CD8-positive, alpha-beta memory T cell (primary cell): ENCODE measurements around the gene NFU1. TPM values are rescaled to one million over a fixed set of nuclear protein-coding genes. Genes with fewer than 3 reads are reported as not detected.
"Not testable (repeated sequence)": the region's sequence is repeated elsewhere in the genome, so short reads cannot be mapped to it uniquely, and the experiment has no call there.

Source experiments
- CTCF ChIA-PET: fragments of 350-600 bp; sonication (Branson Sonifier 250); formaldehyde crosslinking; loops from one replicate; lab custom pipeline; 2021; ENCODE audit warnings: antibody characterized with exemption; lab: Charles Lee
- POLR2A ChIA-PET: fragments of 350-600 bp; sonication (Branson Sonifier 250); formaldehyde crosslinking; loops from one replicate; lab custom pipeline; 2021; ENCODE audit warnings: antibody characterized with exemption; lab: Charles Lee
- DNase-seq, 5 donors: peaks; one replicate each; pipeline versions ENCODE4 v3.0.0 to v3.0.0-alpha.2; 2020 to 2022; ENCODE audit warnings: mixed read lengths in 1 of 5
- H3K27ac ChIP-seq: one replicate; pipeline ENCODE4 v1.7.0; 2013; ENCODE audit warnings: low read depth, mild to moderate bottlenecking, low read length, moderate library complexity
- H3K27me3 ChIP-seq: 2 replicates; pipeline ENCODE4 v1.7.0; 2013; ENCODE audit warnings: low read length, mild to moderate bottlenecking; ENCODE audit not compliant: insufficient read depth, poor library complexity, severe bottlenecking
- H3K36me3 ChIP-seq: 2 replicates; pipeline ENCODE4 v1.7.0; 2013; ENCODE audit warnings: mild to moderate bottlenecking, low read length, moderate library complexity; ENCODE audit not compliant: insufficient read depth
- H3K4me1 ChIP-seq: 2 replicates; pipeline ENCODE4 v1.7.0; 2013; ENCODE audit warnings: mild to moderate bottlenecking, low read length, moderate library complexity; ENCODE audit not compliant: insufficient read depth
- H3K4me3 ChIP-seq: 2 replicates; pipeline ENCODE4 v1.7.0; 2013; ENCODE audit warnings: mild to moderate bottlenecking, low read length
- H3K9me3 ChIP-seq: 2 replicates; pipeline ENCODE4 v1.7.0; 2013; ENCODE audit warnings: mild to moderate bottlenecking, low read length
- H3K27ac Mint-ChIP-seq, 8 donors: one replicate each; pipeline ENCODE4 v1.8.0; 2020 to 2021; ENCODE audit warnings: mixed read lengths in 8 of 8, mild to moderate bottlenecking in 6 of 8, inconsistent platforms in 3 of 8, moderate library complexity in 3 of 8
- H3K27me3 Mint-ChIP-seq, 2 donors: one replicate each; pipeline ENCODE4 v1.8.0; 2020 to 2021; ENCODE audit warnings: mixed read lengths in 2 of 2, mild to moderate bottlenecking in 1 of 2, moderate library complexity in 1 of 2
- H3K36me3 Mint-ChIP-seq, 3 donors: one replicate each; pipeline ENCODE4 v1.8.0; 2020 to 2021; ENCODE audit warnings: mixed read lengths in 3 of 3, inconsistent platforms in 1 of 3, mild to moderate bottlenecking in 1 of 3
- H3K4me1 Mint-ChIP-seq, 3 donors: one replicate each; pipeline ENCODE4 v1.8.0; 2020 to 2021; ENCODE audit warnings: mixed read lengths in 3 of 3, inconsistent platforms in 1 of 3, mild to moderate bottlenecking in 1 of 3
- H3K4me3 Mint-ChIP-seq, 7 donors: one replicate each; pipeline ENCODE4 v1.8.0; 2020 to 2021; ENCODE audit warnings: mixed read lengths in 7 of 7, mild to moderate bottlenecking in 6 of 7, moderate library complexity in 4 of 7, inconsistent platforms in 2 of 7
- H3K9me3 Mint-ChIP-seq, 5 donors: one replicate each; pipeline ENCODE4 v1.8.0; 2020 to 2022; ENCODE audit warnings: mixed read lengths in 5 of 5, mild to moderate bottlenecking in 3 of 5, moderate library complexity in 2 of 5, inconsistent platforms in 1 of 5
- polyA plus RNA-seq: library from polyadenylated mRNA; unstranded; fragments of 300-500 nt; fragmentation: Illumina TruSeq; gene quantifications from one replicate; pipeline ENCODE4 v1.2.3, GENCODE V29; 2021
- total RNA-seq, 2 experiments: library from RNA; stranded (reverse); gene quantifications; one replicate each; pipeline ENCODE4 v1.2.3, GENCODE V29; 2021

NFU1 gene
- total and polyA plus RNA-seq, 3 experiments from 2014 or later: 40.4 to 78.3 (median 43.2) TPM

DNA sequence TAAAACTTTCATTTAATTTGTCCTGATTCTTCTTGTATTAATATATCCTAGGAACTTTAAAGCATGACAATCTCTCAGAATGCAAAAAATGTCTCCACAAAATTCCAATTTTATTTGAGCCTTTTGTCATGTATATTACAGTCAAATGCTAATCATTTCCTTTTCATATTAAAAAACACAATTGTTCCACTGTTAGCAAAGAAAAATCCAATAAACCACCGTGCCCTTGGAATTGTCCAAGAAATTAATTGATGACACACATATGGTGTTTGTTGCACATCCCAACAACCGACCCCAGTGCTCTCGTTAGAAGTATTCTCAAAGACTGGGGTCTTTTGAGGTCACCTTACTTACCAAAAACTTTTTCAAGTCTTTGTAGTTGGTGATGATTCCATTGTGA is 78.3 kb downstream of the NFU1 start:
- peaks cover 23% of the 10 kb centered on the region for H3K36me3 ChIP-seq
- CTCF ChIA-PET: no interaction called here

DNA sequence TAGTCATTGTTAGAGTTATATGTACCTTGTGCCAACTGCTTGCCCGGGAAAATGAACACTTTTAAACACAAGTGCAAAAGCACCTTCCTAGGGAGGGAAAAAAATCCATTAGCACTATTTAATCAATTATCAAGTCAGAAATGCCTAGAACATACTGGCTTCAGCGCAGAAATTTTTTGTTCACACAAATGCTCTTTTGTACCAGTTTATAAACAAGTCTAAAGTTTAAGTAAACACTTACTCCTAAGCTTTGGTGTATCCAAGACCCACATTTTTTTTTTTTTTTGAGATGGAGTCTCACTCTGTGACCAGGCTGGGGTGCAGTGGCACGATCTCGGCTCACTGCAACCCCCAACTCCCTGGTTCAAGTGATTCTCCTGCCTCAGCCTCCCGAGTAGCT is 80.8 kb downstream of the NFU1 start:
- H3K9me3 ChIP-seq: no peaks in the 10 kb centered on the region
- H3K27ac Mint-ChIP-seq: no peak overlapping the region
- CTCF ChIA-PET: interaction anchor here (0.6 kb wide), 1 partner anchor 343 kb away, joined by 4 read pairs; the partner anchor contains the start of gene ANTXR1
- no peaks in the 10 kb centered on the region for H3K27me3 ChIP-seq
- peaks cover 26% of the 10 kb centered on the region for H3K36me3 ChIP-seq
- no peak for DNase-seq
- H3K27ac ChIP-seq: no peak overlapping the region
- no peaks in the 10 kb centered on the region for H3K9me3 Mint-ChIP-seq
- POLR2A ChIA-PET: no interaction called here
- peaks cover 18 to 76% (median 22%) of the 10 kb centered on the region in 3 donors for H3K36me3 Mint-ChIP-seq
- no peaks in the 10 kb centered on the region for H3K27me3 Mint-ChIP-seq
- H3K4me3 ChIP-seq: no peak overlapping the region
- H3K4me3 Mint-ChIP-seq: no peak overlapping the region
- H3K4me1 Mint-ChIP-seq: no peaks in the 10 kb centered on the region
- no peaks in the 10 kb centered on the region for H3K4me1 ChIP-seq

More for the DNA sequence above, 78.3 kb downstream of the NFU1 start:
- Mint-ChIP-seq H3K27me3 (no peaks in the 10 kb centered on the region), H3K36me3 (peaks cover 18 to 84% (median 26%) of the 10 kb centered on the region in 3 donors), H3K4me3 (no peak overlapping the region), H3K27ac (no peak overlapping the region), H3K9me3 (no peaks in the 10 kb centered on the region), H3K4me1 (no peaks in the 10 kb centered on the region)
- Histone ChIP-seq H3K27me3 (no peaks in the 10 kb centered on the region), H3K27ac (no peak overlapping the region), H3K9me3 (no peaks in the 10 kb centered on the region), H3K4me3 (no peak overlapping the region), H3K4me1 (no peaks in the 10 kb centered on the region)
- POLR2A ChIA-PET: no interaction called here
- no peak for DNase-seq

DNA sequence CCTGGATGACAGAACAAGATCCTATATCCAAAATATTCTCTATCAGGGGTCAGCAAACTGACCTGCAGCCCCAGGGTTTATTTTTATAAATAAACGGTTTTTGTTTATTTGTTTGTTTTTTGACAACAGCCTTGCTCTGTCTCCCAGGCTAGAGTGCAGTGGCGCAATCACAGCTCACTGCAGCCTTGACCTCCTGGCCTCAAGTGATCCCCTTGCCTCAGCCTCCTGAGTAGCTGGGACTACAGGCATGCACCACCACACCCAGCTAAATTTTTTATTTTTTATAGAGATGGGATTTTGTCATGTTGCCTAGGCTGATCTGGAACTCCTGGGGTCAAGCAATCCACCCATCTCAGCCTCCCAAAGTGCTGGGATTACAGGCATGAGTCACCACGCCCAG is 82.3 kb downstream of the NFU1 start:
- H3K36me3 ChIP-seq: peaks cover 22% of the 10 kb centered on the region
- H3K27ac ChIP-seq, H3K9me3 Mint-ChIP-seq, H3K9me3 ChIP-seq, H3K4me3 Mint-ChIP-seq, H3K27me3 ChIP-seq, CTCF ChIA-PET, H3K27me3 Mint-ChIP-seq, H3K4me1 Mint-ChIP-seq, H3K4me1 ChIP-seq, POLR2A ChIA-PET, H3K27ac Mint-ChIP-seq, H3K4me3 ChIP-seq, DNase-seq: not testable (repeated sequence)
- peaks cover 18 to 74% (median 22%) of the 10 kb centered on the region in 3 donors for H3K36me3 Mint-ChIP-seq

- no peak overlapping the region for H3K4me3 Mint-ChIP-seq
- peaks cover 0 to 1% (median 0%) of the 10 kb centered on the region in 3 donors for H3K4me1 Mint-ChIP-seq
- H3K36me3 Mint-ChIP-seq: peaks cover 21 to 75% (median 26%) of the 10 kb centered on the region in 3 donors
- no peaks in the 10 kb centered on the region for H3K27me3 ChIP-seq
- CTCF ChIA-PET: no interaction called here
- POLR2A ChIA-PET: no interaction called here
- DNase-seq: no peak
- H3K9me3 ChIP-seq: no peaks in the 10 kb centered on the region
- H3K27ac ChIP-seq: no peak overlapping the region
- H3K27me3 Mint-ChIP-seq: no peaks in the 10 kb centered on the region
- no peaks in the 10 kb centered on the region for H3K4me1 ChIP-seq
- no peak overlapping the region for H3K4me3 ChIP-seq
- no peaks in the 10 kb centered on the region for H3K9me3 Mint-ChIP-seq
- no peak overlapping the region for H3K27ac Mint-ChIP-seq
- H3K36me3 ChIP-seq: peaks cover 34% of the 10 kb centered on the region
Measured at GRCh38 chr2:69353360-69353759, 83.9 kb downstream of the NFU1 start.

GRCh38 chr2:69348781-69349180 is 88.5 kb downstream of the NFU1 start:
- Histone ChIP-seq H3K4me1 (no peaks in the 10 kb centered on the region), H3K4me3 (no peak overlapping the region), H3K9me3 (no peaks in the 10 kb centered on the region), H3K27ac (no peak overlapping the region), H3K36me3 (peaks cover 35% of the 10 kb centered on the region), H3K27me3 (no peaks in the 10 kb centered on the region)
- ChIA-PET POLR2A (no interaction called here), CTCF (no interaction called here)
- Mint-ChIP-seq H3K27me3 (no peaks in the 10 kb centered on the region), H3K4me1 (peaks cover 0 to 1% (median 0%) of the 10 kb centered on the region in 3 donors), H3K27ac (peak overlapping the region in 2 of 8 donors; percentile 37 to 39), H3K4me3 (no peak overlapping the region), H3K9me3 (no peaks in the 10 kb centered on the region), H3K36me3 (peaks cover 13 to 72% (median 28%) of the 10 kb centered on the region in 3 donors)
- DNase-seq: no peak

Other genes with a start within 250 kb of the NFU1 start
- gene GFPT1, start 50.2 kb downstream of the NFU1 start, total RNA-seq: 10 to 100 TPM; 38.7 to 40.0 TPM
- 10.7 TPM for gene GFPT1, start 50.2 kb downstream of the NFU1 start, polyA plus RNA-seq
- 10 to 100 TPM; 71.7 to 74.0 TPM for gene AAK1, start 206.3 kb upstream of the NFU1 start, total RNA-seq
- 114 TPM for gene AAK1, start 206.3 kb upstream of the NFU1 start, polyA plus RNA-seq